ENCODE measurements around the gene HMCN2.

HMCN2 gene

GRCh38 chr9:130294664-130295063, 29.1 kb downstream of the HMCN2 start:
- DNase-seq = no peak

- no peak for DNase-seq
Observed at GRCh38 chr9:130295431-130295830, 29.9 kb downstream of the HMCN2 start.

- no peak for DNase-seq
Observed at GRCh38 chr9:130295945-130296782, 30.6 kb downstream of the HMCN2 start.

GRCh38 chr9:130296783-130297055, 31.2 kb downstream of the HMCN2 start:
- no peak for DNase-seq

- DNase-seq = no peak
Observed at GRCh38 chr9:130297371-130297770, 31.8 kb downstream of the HMCN2 start.

GRCh38 chr9:130298662-130299279, 33.2 kb downstream of the HMCN2 start:
- DNase-seq = no peak

- DNase-seq = no peak
Observed at GRCh38 chr9:130299785-130300615, 34.4 kb downstream of the HMCN2 start.

GRCh38 chr9:130300739-130301138, 35.2 kb downstream of the HMCN2 start:
- no peak for DNase-seq

GRCh38 chr9:130301483-130302286, 36.1 kb downstream of the HMCN2 start:
- no peak for DNase-seq

- no peak for DNase-seq
Observed at GRCh38 chr9:130302785-130303612, 37.4 kb downstream of the HMCN2 start.

- no peak for DNase-seq
Observed at GRCh38 chr9:130303613-130304055, 38.1 kb downstream of the HMCN2 start.

GRCh38 chr9:130304116-130304515, 38.6 kb downstream of the HMCN2 start:
- DNase-seq = no peak

- no peak for DNase-seq
Observed at GRCh38 chr9:130304643-130305042, 39.1 kb downstream of the HMCN2 start.

GRCh38 chr9:130305381-130305780, 39.8 kb downstream of the HMCN2 start:
- no peak for DNase-seq

GRCh38 chr9:130306823-130307666, 41.5 kb downstream of the HMCN2 start:
- no peak for DNase-seq

- DNase-seq = no peak
Observed at GRCh38 chr9:130307667-130307943, 42.0 kb downstream of the HMCN2 start.

GRCh38 chr9:130308081-130308571, 42.6 kb downstream of the HMCN2 start:
- DNase-seq = no peak

- DNase-seq = no peak
Observed at GRCh38 chr9:130309689-130310455, 44.3 kb downstream of the HMCN2 start.

- DNase-seq = no peak
Observed at GRCh38 chr9:130310456-130310855, 44.9 kb downstream of the HMCN2 start.

GRCh38 chr9:130311003-130311402, 45.4 kb downstream of the HMCN2 start:
- no peak for DNase-seq

All from kidney glomerular epithelial cell (primary cell).